Caco-2 (cell line): ENCODE measurements around the gene PACS1. TPM values are rescaled to one million over a fixed set of nuclear protein-coding genes. Genes with fewer than 3 reads are reported as not detected.

ENCODE experiments used
- BruUV-seq: library from RNA; stranded (reverse); fragments of 400-500 nt; replicated peaks from 2 replicates; lab custom pipeline; 2021; lab: Mats Ljungman, UMichigan
- CTCF ChIA-PET: fragments of 300-600 bp; sonication (Branson Sonifier 250); formaldehyde crosslinking; loops from one replicate; lab custom pipeline; 2022; ENCODE audit warnings: antibody characterized with exemption; lab: Charles Lee
- POLR2A ChIA-PET: fragments of 300-600 bp; sonication (Branson Sonifier 250); formaldehyde crosslinking; loops from one replicate; lab custom pipeline; 2022; ENCODE audit warnings: antibody characterized with exemption; lab: Charles Lee
- DNase-seq, 2 experiments: peaks; one replicate each; pipeline versions ENCODE4 v3.0.0 to v3.0.0-alpha.2; 2020 to 2022
- H3K27me3 ChIP-seq: replicated peaks from 2 replicates; pipeline ENCODE4 v1.6.0; 2011; ENCODE audit warnings: low read length; ENCODE audit not compliant: control insufficient read depth, insufficient read depth
- H3K36me3 ChIP-seq: 2 replicates; pipeline ENCODE4 v1.5.1; 2011; ENCODE audit warnings: low read length; ENCODE audit not compliant: control insufficient read depth, insufficient read depth
- H3K4me1 ChIP-seq: fragments of 250-450 bp; sonication (Bioruptor Pico); 2 replicates; pipeline ENCODE4 v1.5.1; 2020; ENCODE audit warnings: mild to moderate bottlenecking
- H3K4me3 ChIP-seq: 2 replicates; pipeline ENCODE4 v1.5.1; 2011; ENCODE audit warnings: low read depth, mild to moderate bottlenecking, control low read depth, low read length
- H3K9me3 ChIP-seq: fragments of 250-450 bp; sonication (Bioruptor Pico); 2 replicates; pipeline ENCODE4 v1.5.1; 2020; ENCODE audit warnings: mild to moderate bottlenecking, moderate library complexity
- H3K27ac Mint-ChIP-seq: one replicate; pipeline ENCODE4 v1.8.0; 2022; ENCODE audit warnings: mixed read lengths; ENCODE audit not compliant: unreplicated experiment
- H3K27me3 Mint-ChIP-seq: one replicate; pipeline ENCODE4 v1.8.0; 2022; ENCODE audit warnings: mixed read lengths; ENCODE audit not compliant: insufficient read depth, unreplicated experiment
- H3K36me3 Mint-ChIP-seq: one replicate; pipeline ENCODE4 v1.8.0; 2022; ENCODE audit warnings: mild to moderate bottlenecking, mixed read lengths; ENCODE audit not compliant: insufficient read depth, unreplicated experiment
- H3K4me1 Mint-ChIP-seq: one replicate; pipeline ENCODE4 v1.8.0; 2022; ENCODE audit warnings: low read depth, mixed read lengths; ENCODE audit not compliant: unreplicated experiment
- H3K4me3 Mint-ChIP-seq: one replicate; pipeline ENCODE4 v1.8.0; 2022; ENCODE audit warnings: mild to moderate bottlenecking, moderate library complexity, mixed read lengths; ENCODE audit not compliant: unreplicated experiment
- H3K9me3 Mint-ChIP-seq: one replicate; pipeline ENCODE4 v1.8.0; 2022; ENCODE audit warnings: mixed read lengths; ENCODE audit not compliant: unreplicated experiment
- CTCF ChIP-seq, 2 experiments: fragments of 200-600 bp in 1 of 2; IDR thresholded peaks; 1 replicate in 1 of 2; 2 replicates in 1 of 2; pipeline versions ENCODE4 v1.5.1 to v1.8.0; 2011 to 2022; ENCODE audit warnings: antibody characterized with exemption in 1 of 2, control low read depth in 1 of 2, inconsistent platforms in 1 of 2, low read depth in 1 of 2, low read length in 1 of 2, mild to moderate bottlenecking in 1 of 2, moderate library complexity in 1 of 2; ENCODE audit not compliant: insufficient read depth in 1 of 2, severe bottlenecking in 1 of 2, unreplicated experiment in 1 of 2
- intact Hi-C: fragments of 100-400 bp; cut with micrococcal nuclease; formaldehyde crosslinking; loops from one replicate; pipeline ENCODE4 v1.10.0; 2022; ENCODE audit not compliant: unreplicated experiment
- total RNA-seq: library from RNA; stranded (reverse); gene quantifications from 2 replicates; pipeline ENCODE4 v1.2.3, GENCODE V29; 2022

PACS1 gene
- total RNA-seq, 1 experiment from 2014 or later, result 82.2 TPM

- peaks cover under 1% of the 10 kb centered on the region for H3K4me1 Mint-ChIP-seq
- peaks cover 86% of the 10 kb centered on the region for H3K36me3 Mint-ChIP-seq
- H3K4me3 Mint-ChIP-seq, result no peak overlapping the region
- intact Hi-C loops, result no loop called here
- H3K27ac Mint-ChIP-seq, result peak overlapping the region; percentile 14
- H3K9me3 Mint-ChIP-seq, result no peaks in the 10 kb centered on the region
- POLR2A ChIA-PET, result no interaction called here
- CTCF ChIA-PET, result interaction anchor here (1.1 kb wide), 1 partner anchor 14 kb away, joined by 4 read pairs; the partner anchor contains the start of gene SF3B2
- Histone ChIP-seq H3K4me1 (peaks cover 11% of the 10 kb centered on the region; the same call in 1 of the 2 replicates), H3K36me3 (peaks cover 8% of the 10 kb centered on the region), H3K4me3 (no peak overlapping the region), H3K9me3 (no peaks in the 10 kb centered on the region), H3K27me3 (no peaks in the 10 kb centered on the region)
- no TSS peak for BruUV-seq
- no peaks in the 10 kb centered on the region for H3K27me3 Mint-ChIP-seq
- DNase-seq, result no peak
- TF ChIP-seq CTCF (IDR thresholded peaks at IDR 0.05; ENCODE audit: insufficient read depth in 1 of 2, low read depth in 1 of 2, low read length in 1 of 2, severe bottlenecking in 1 of 2, unreplicated experiment in 1 of 2), result no peak
Measured at GRCh38 chr11:66066751-66067150, 3.3 kb upstream of the PACS1 start.

GRCh38 chr11:66067640-66068039 lies 2.4 kb upstream of the PACS1 start:
- H3K27ac Mint-ChIP-seq, result no peak overlapping the region
- TF ChIP-seq CTCF (IDR thresholded peaks at IDR 0.05; ENCODE audit: insufficient read depth in 1 of 2, low read depth in 1 of 2, low read length in 1 of 2, severe bottlenecking in 1 of 2, unreplicated experiment in 1 of 2), result no peak
- Histone ChIP-seq H3K4me1 (peaks cover 15% of the 10 kb centered on the region; the same call in 1 of the 2 replicates), H3K27me3 (no peaks in the 10 kb centered on the region), H3K36me3 (peaks cover 7% of the 10 kb centered on the region), H3K4me3 (no peak overlapping the region), H3K9me3 (no peaks in the 10 kb centered on the region)
- no peak for DNase-seq
- H3K9me3 Mint-ChIP-seq, result no peaks in the 10 kb centered on the region
- POLR2A ChIA-PET, result no interaction called here
- H3K4me1 Mint-ChIP-seq, result peaks cover 10% of the 10 kb centered on the region
- no TSS peak for BruUV-seq
- CTCF ChIA-PET, result interaction anchor here (0.6 to 2.5 kb wide), 4 partner anchors 15 to 170 kb away, joined by 3 to 6 read pairs (median 4); partner anchors contain the start of gene SF3B2
- intact Hi-C loops, result loop anchor here (1.0 to 2.0 kb wide), 2 partner anchors 15 to 67 kb away; partner anchors contain the start of gene SF3B2
- no peaks in the 10 kb centered on the region for H3K27me3 Mint-ChIP-seq
- H3K36me3 Mint-ChIP-seq, result peaks cover 81% of the 10 kb centered on the region
- no peak overlapping the region for H3K4me3 Mint-ChIP-seq

GRCh38 chr11:66068154-66068821 lies 1.8 kb upstream of the PACS1 start:
- no peak overlapping the region for H3K4me3 ChIP-seq
- BruUV-seq, result TSS peak; percentile 1

More at GRCh38 chr11:66068154-66068821, 1.8 kb upstream of the PACS1 start:
- Mint-ChIP-seq H3K4me1 (peaks cover 16% of the 10 kb centered on the region), H3K27ac (no peak overlapping the region), H3K36me3 (peaks cover 75% of the 10 kb centered on the region), H3K27me3 (no peaks in the 10 kb centered on the region), H3K9me3 (no peaks in the 10 kb centered on the region), H3K4me3 (peak overlapping the region; percentile 32)
- ChIA-PET CTCF (interaction anchor here (0.6 to 2.5 kb wide), 8 partner anchors 16 to 177 kb away, joined by 3 to 6 read pairs (median 4); partner anchors contain the start of gene SF3B2), POLR2A (interaction anchor here (1.4 kb wide), 1 partner anchor 16 kb away, joined by 6 read pairs; the partner anchor contains the start of gene SF3B2)
- peaks cover 7% of the 10 kb centered on the region for H3K36me3 ChIP-seq
- peaks cover 15% of the 10 kb centered on the region; the same call in 1 of the 2 replicates for H3K4me1 ChIP-seq
- peak; percentile 79 to 89 for DNase-seq
- no peaks in the 10 kb centered on the region for H3K27me3 ChIP-seq
- no peaks in the 10 kb centered on the region for H3K9me3 ChIP-seq
- intact Hi-C loops, result loop anchor here (1.0 to 2.0 kb wide), 2 partner anchors 15 to 66 kb away; partner anchors contain the start of gene SF3B2
- peak; percentile 87 to 94 for TF ChIP-seq CTCF (IDR thresholded peaks at IDR 0.05; ENCODE audit: insufficient read depth in 1 of 2, low read depth in 1 of 2, low read length in 1 of 2, severe bottlenecking in 1 of 2, unreplicated experiment in 1 of 2)
